NOMO-1 treated with DMSO at 0.1 percent for 48 hours (cell line): ENCODE measurements around the gene CNTNAP2.
"Not testable (repeated sequence)": the region's sequence is repeated elsewhere in the genome, so short reads cannot be mapped to it uniquely, and the experiment has no call there.

Source experiments
- DNase-seq: peaks from one replicate; lab custom pipeline; 2025; ENCODE audit not compliant: unreplicated experiment; lab: John Stamatoyannopoulos, UW

Gene CNTNAP2

GRCh38 chr7:148397551-148397950 is 2280.9 kb downstream of the CNTNAP2 start:
- no peak for DNase-seq

GRCh38 chr7:148397985-148398384 is 2281.4 kb downstream of the CNTNAP2 start:
- DNase-seq = no peak

GRCh38 chr7:148398844-148399365 is 2282.3 kb downstream of the CNTNAP2 start:
- DNase-seq = no peak

- DNase-seq = no peak
Observed at GRCh38 chr7:148400101-148400500, 2283.5 kb downstream of the CNTNAP2 start.

GRCh38 chr7:148402159-148402558 is 2285.6 kb downstream of the CNTNAP2 start:
- DNase-seq = no peak

GRCh38 chr7:148403466-148403993 is 2286.9 kb downstream of the CNTNAP2 start:
- no peak for DNase-seq

GRCh38 chr7:148408307-148408706 is 2291.7 kb downstream of the CNTNAP2 start:
- DNase-seq = no peak

- no peak for DNase-seq
Observed at GRCh38 chr7:148410905-148411304, 2294.3 kb downstream of the CNTNAP2 start.

GRCh38 chr7:148412691-148413090 is 2296.1 kb downstream of the CNTNAP2 start:
- DNase-seq = no peak

GRCh38 chr7:148419856-148420832 is 2303.5 kb downstream of the CNTNAP2 start:
- no peak for DNase-seq

GRCh38 chr7:148422030-148422429 is 2305.4 kb downstream of the CNTNAP2 start:
- no peak for DNase-seq

- not testable (repeated sequence) for DNase-seq
Observed at GRCh38 chr7:148426393-148426792, 2309.8 kb downstream of the CNTNAP2 start.

- not testable (repeated sequence) for DNase-seq
Observed at GRCh38 chr7:148430690-148431089, 2314.1 kb downstream of the CNTNAP2 start.

- no peak for DNase-seq
Observed at GRCh38 chr7:148433521-148434180, 2317.1 kb downstream of the CNTNAP2 start.

GRCh38 chr7:148434181-148434757 is 2317.7 kb downstream of the CNTNAP2 start:
- DNase-seq = no peak

GRCh38 chr7:148434887-148435286 is 2318.3 kb downstream of the CNTNAP2 start:
- DNase-seq = no peak

- no peak for DNase-seq
Observed at GRCh38 chr7:148435715-148436114, 2319.1 kb downstream of the CNTNAP2 start.

GRCh38 chr7:148436135-148436534 is 2319.5 kb downstream of the CNTNAP2 start:
- DNase-seq = no peak

GRCh38 chr7:148436571-148436970 is 2320.0 kb downstream of the CNTNAP2 start:
- DNase-seq = no peak

- no peak for DNase-seq
Observed at GRCh38 chr7:148437043-148437442, 2320.4 kb downstream of the CNTNAP2 start.

GRCh38 chr7:148442141-148442655 is 2325.6 kb downstream of the CNTNAP2 start:
- no peak for DNase-seq
